GM23338 (cell line): ENCODE results near the gene GCNT2.

Experiments used
- CREB1 ChIP-seq: fragments of 250-450 bp; sonication (Bioruptor Pico); IDR thresholded peaks from 2 replicates; pipeline ENCODE4 v1.5.0; 2020; ENCODE audit warnings: low read depth, mild to moderate bottlenecking, moderate library complexity
- EZH2 ChIP-seq: fragments of 200-600 bp; sonication (generic); IDR thresholded peaks from one replicate; pipeline ENCODE4 v1.8.0; 2017; ENCODE audit warnings: antibody characterized with exemption, mild to moderate bottlenecking, low read depth; ENCODE audit not compliant: unreplicated experiment
- JUNB ChIP-seq: IDR thresholded peaks from one replicate; pipeline ENCODE4 v1.6.1; 2016; ENCODE audit warnings: antibody characterized with exemption; ENCODE audit not compliant: unreplicated experiment
- POLR2AphosphoS5 ChIP-seq: IDR thresholded peaks from 2 replicates; pipeline ENCODE4 v1.6.1; 2016; ENCODE audit warnings: antibody characterized with exemption, low read depth
- REST ChIP-seq: IDR thresholded peaks from one replicate; pipeline ENCODE4 v1.6.1; 2018; ENCODE audit warnings: antibody characterized with exemption; ENCODE audit not compliant: unreplicated experiment
- ZNF114 ChIP-seq: fragments of 250-450 bp; sonication (Bioruptor Pico); IDR thresholded peaks from 2 replicates; pipeline ENCODE4 v1.5.0; 2020; ENCODE audit warnings: mild to moderate bottlenecking, moderate library complexity
- TF ChIP-seq, protein P1 (sequence below), 2 experiments: fragments of 200-600 bp in 1 of 2; sonication (generic) in 1 of 2; conservative IDR thresholded peaks; 2 replicates each; pipeline versions ENCODE4 v1.5.1 to v1.6.1; 2016 to 2017; ENCODE audit warnings: antibody characterized with exemption in 2 of 2, low read depth in 2 of 2, mild to moderate bottlenecking in 2 of 2, moderate library complexity in 1 of 2

DNA sequence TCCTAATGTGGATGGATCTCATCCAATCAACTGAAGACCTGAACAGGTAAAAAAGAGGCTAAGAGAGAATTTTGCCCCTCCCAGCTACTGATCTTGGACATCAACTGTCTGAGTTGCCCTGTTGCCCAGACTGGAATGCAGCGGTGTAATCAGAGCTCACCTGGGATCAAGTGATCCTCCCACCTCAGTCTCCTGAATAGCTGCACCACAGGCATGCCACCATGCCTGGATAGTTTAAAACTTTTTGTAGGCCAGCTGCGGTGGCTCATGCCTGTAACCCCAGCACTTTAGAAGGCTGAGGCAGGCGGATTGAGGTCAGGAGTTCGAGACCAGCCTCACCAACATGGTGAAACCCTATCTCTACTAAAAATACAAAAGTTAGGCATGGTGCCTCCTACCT, 34.9 kb upstream of the GCNT2 start:
- TF ChIP-seq REST: no peak
- TF ChIP-seq, protein P1, sequence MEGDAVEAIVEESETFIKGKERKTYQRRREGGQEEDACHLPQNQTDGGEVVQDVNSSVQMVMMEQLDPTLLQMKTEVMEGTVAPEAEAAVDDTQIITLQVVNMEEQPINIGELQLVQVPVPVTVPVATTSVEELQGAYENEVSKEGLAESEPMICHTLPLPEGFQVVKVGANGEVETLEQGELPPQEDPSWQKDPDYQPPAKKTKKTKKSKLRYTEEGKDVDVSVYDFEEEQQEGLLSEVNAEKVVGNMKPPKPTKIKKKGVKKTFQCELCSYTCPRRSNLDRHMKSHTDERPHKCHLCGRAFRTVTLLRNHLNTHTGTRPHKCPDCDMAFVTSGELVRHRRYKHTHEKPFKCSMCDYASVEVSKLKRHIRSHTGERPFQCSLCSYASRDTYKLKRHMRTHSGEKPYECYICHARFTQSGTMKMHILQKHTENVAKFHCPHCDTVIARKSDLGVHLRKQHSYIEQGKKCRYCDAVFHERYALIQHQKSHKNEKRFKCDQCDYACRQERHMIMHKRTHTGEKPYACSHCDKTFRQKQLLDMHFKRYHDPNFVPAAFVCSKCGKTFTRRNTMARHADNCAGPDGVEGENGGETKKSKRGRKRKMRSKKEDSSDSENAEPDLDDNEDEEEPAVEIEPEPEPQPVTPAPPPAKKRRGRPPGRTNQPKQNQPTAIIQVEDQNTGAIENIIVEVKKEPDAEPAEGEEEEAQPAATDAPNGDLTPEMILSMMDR (conservative IDR thresholded peaks at IDR 0.05; ENCODE audit: low read depth in 2 of 2): no peak
- no peak for TF ChIP-seq POLR2AphosphoS5
- no peak for TF ChIP-seq JUNB
- TF ChIP-seq EZH2: no peak
- no peak for TF ChIP-seq CREB1 (CRISPR knock-in tag)
- TF ChIP-seq ZNF114 (CRISPR knock-in tag): no peak
